Peyer's patch (tissue), 4 donors: ENCODE data around the gene OASL. TPM values are rescaled to one million over a fixed set of nuclear protein-coding genes. Genes with fewer than 3 reads are reported as not detected.

Source experiments
- DNase-seq, 3 donors: peaks; one replicate each; pipeline ENCODE4 v3.0.0-alpha.2; 2017 to 2019
- H3K27ac ChIP-seq, 4 donors: fragments of 200-600 bp; sonication (generic); one replicate each; pipeline ENCODE4 v1.5.1; 2016 to 2019
- H3K27me3 ChIP-seq, 2 donors: fragments of 200-600 bp; sonication (generic); one replicate each; pipeline ENCODE4 v1.5.1; 2019
- H3K36me3 ChIP-seq, 3 donors: fragments of 200-600 bp; sonication (generic); one replicate each; pipeline ENCODE4 v1.5.1; 2016 to 2019
- H3K4me1 ChIP-seq, 4 donors: fragments of 200-600 bp; sonication (generic); one replicate each; pipeline ENCODE4 v1.5.1; 2016 to 2019
- H3K4me3 ChIP-seq, 4 donors: fragments of 200-600 bp; sonication (generic); 1 replicate in 3 of 4; 2 replicates in 1 of 4; pipeline ENCODE4 v1.5.1; 2016 to 2019; ENCODE audit warnings: mild to moderate bottlenecking in 1 of 4
- H3K9me3 ChIP-seq, 4 donors: fragments of 200-600 bp; sonication (generic); one replicate each; pipeline ENCODE4 v1.5.1; 2016 to 2019; ENCODE audit warnings: mild to moderate bottlenecking in 1 of 4
- CTCF ChIP-seq, 6 experiments: fragments of 450-650 bp in 4 of 6; fragments of 200-600 bp in 2 of 6; sonication (generic) in 1 of 6; IDR thresholded peaks; one replicate each; pipeline ENCODE4 v1.5.1; 2017 to 2019; ENCODE audit warnings: antibody characterized with exemption in 6 of 6, mild to moderate bottlenecking in 3 of 6, moderate library complexity in 1 of 6
- POLR2A ChIP-seq, 2 donors: fragments of 450-650 bp; IDR thresholded peaks; one replicate each; pipeline ENCODE4 v1.5.1; 2017; ENCODE audit warnings: antibody characterized with exemption in 2 of 2, mild to moderate bottlenecking in 2 of 2, moderate library complexity in 2 of 2
- total RNA-seq, 4 donors: library from RNA; depleted of rRNA; stranded (reverse); fragments of >200 nt; gene quantifications; one replicate each; pipeline ENCODE4 v1.1.0, GENCODE V29; 2016

Gene OASL
- total RNA-seq, 4 donors from 2014 or later: 0.66 to 1.2 (median 0.94) TPM; not detected in 1

- DNase-seq: no peak
- Histone ChIP-seq H3K36me3 (peaks cover 0 to 30% (median 0%) of the 10 kb centered on the region in 3 donors), H3K4me1 (peaks cover 0 to 10% (median 0%) of the 10 kb centered on the region in 4 donors), H3K9me3 (no peaks in the 10 kb centered on the region), H3K27ac (no peak overlapping the region), H3K27me3 (no peaks in the 10 kb centered on the region), H3K4me3 (no peak overlapping the region)
- no peak for TF ChIP-seq POLR2A (IDR thresholded peaks at IDR 0.05)
- no peak for TF ChIP-seq CTCF (IDR thresholded peaks at IDR 0.05)
Measured at GRCh38 chr12:120989687-120990086, 49.4 kb downstream of the OASL start.

GRCh38 chr12:120988658-120989057 is 50.4 kb downstream of the OASL start:
- H3K4me3 ChIP-seq: no peak overlapping the region
- no peaks in the 10 kb centered on the region for H3K9me3 ChIP-seq
- H3K27me3 ChIP-seq: no peaks in the 10 kb centered on the region
- H3K27ac ChIP-seq: no peak overlapping the region
- TF ChIP-seq POLR2A (IDR thresholded peaks at IDR 0.05) (no peak), CTCF (IDR thresholded peaks at IDR 0.05) (no peak)
- no peak for DNase-seq
- H3K4me1 ChIP-seq: peaks cover 0 to 18% (median 0%) of the 10 kb centered on the region in 4 donors
- H3K36me3 ChIP-seq: peaks cover 0 to 20% (median 0%) of the 10 kb centered on the region in 3 donors

- Histone ChIP-seq H3K36me3 (peaks cover 0 to 15% (median 0%) of the 10 kb centered on the region in 3 donors), H3K27me3 (no peaks in the 10 kb centered on the region), H3K27ac (no peak overlapping the region), H3K4me1 (peaks cover 0 to 20% (median 0%) of the 10 kb centered on the region in 4 donors), H3K4me3 (no peak overlapping the region), H3K9me3 (no peaks in the 10 kb centered on the region)
- no peak for TF ChIP-seq POLR2A (IDR thresholded peaks at IDR 0.05)
- no peak for TF ChIP-seq CTCF (IDR thresholded peaks at IDR 0.05)
- DNase-seq: no peak
Measured at GRCh38 chr12:120988234-120988633, 50.8 kb downstream of the OASL start.

- H3K36me3 ChIP-seq: peaks cover 0 to 9% (median 0%) of the 10 kb centered on the region in 3 donors
- peaks cover 0 to 37% (median 0%) of the 10 kb centered on the region in 4 donors for H3K4me1 ChIP-seq
- peak in 2 of 3 donors; percentile 85 to 86 for DNase-seq
- peak overlapping the region in 1 of 4 donors; percentile 29 for H3K4me3 ChIP-seq
- TF ChIP-seq POLR2A (IDR thresholded peaks at IDR 0.05) (no peak), CTCF (IDR thresholded peaks at IDR 0.05) (no peak)
- H3K27me3 ChIP-seq: no peaks in the 10 kb centered on the region
- peak overlapping the region in 3 of 4 donors; percentile 40 to 81 (median 74) for H3K27ac ChIP-seq
- no peaks in the 10 kb centered on the region for H3K9me3 ChIP-seq
Measured at GRCh38 chr12:120984351-120984898, 54.6 kb downstream of the OASL start.

GRCh38 chr12:120983759-120984158 is 55.3 kb downstream of the OASL start:
- Histone ChIP-seq H3K36me3 (peaks cover 0 to 3% (median 0%) of the 10 kb centered on the region in 3 donors), H3K4me1 (peaks cover 0 to 37% (median 0%) of the 10 kb centered on the region in 4 donors), H3K9me3 (no peaks in the 10 kb centered on the region), H3K4me3 (no peak overlapping the region), H3K27ac (peak overlapping the region in 3 of 4 donors; percentile 40 to 81 (median 74)), H3K27me3 (no peaks in the 10 kb centered on the region)
- no peak for DNase-seq
- TF ChIP-seq CTCF (IDR thresholded peaks at IDR 0.05) (no peak), POLR2A (IDR thresholded peaks at IDR 0.05) (no peak)
